Stimulated activated CD4-positive, alpha-beta T cell treated with anti-CD3 and anti-CD28 coated beads, Interleukin-2, amount 100 ng/mL, for 4 hours (primary cell): ENCODE data around the gene ARHGAP6.
"Not testable (repeated sequence)": the region's sequence is repeated elsewhere in the genome, so short reads cannot be mapped to it uniquely, and the experiment has no call there.

Experiments used
- DNase-seq: peaks from one replicate; pipeline ENCODE4 v3.0.0-alpha.2; 2020; ENCODE audit warnings: low read depth

Gene ARHGAP6

DNA sequence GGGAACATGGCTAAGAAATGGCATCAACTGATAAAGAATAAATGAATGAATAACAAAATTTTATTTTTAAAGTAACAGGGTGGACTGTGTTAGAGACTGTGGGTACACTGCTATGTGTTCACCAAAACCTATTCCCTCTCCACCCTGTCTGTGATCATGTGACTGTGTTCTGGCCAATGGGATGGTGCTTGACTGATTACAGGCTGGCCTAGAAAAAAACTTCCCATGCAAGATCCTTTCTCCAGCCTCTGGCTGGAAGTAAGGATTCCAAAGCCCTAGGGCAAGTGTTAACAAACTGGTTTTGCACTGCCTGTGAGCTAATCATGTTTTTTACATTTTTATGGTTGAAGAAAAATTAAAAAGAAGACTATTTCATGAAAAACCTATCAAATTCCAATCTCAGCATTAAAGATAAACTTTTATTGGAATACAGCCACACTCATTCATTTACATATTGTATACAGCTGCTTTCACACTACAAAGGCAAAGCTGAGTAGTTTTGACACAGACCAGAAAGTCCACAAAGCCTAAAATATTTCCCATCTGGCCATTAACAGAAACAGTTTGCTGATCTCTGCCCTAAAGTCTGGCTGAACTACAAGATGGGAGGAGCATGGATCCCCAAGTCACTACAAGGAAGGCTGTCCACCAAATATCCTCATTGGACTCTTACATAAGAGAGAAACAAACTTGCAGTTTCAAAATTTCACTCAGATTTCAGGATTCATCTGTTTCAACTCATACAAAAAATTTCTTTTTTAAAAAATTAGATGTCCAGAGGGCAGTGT lies 133.2 kb downstream of the ARHGAP6 start:
- DNase-seq = no peak

DNA sequence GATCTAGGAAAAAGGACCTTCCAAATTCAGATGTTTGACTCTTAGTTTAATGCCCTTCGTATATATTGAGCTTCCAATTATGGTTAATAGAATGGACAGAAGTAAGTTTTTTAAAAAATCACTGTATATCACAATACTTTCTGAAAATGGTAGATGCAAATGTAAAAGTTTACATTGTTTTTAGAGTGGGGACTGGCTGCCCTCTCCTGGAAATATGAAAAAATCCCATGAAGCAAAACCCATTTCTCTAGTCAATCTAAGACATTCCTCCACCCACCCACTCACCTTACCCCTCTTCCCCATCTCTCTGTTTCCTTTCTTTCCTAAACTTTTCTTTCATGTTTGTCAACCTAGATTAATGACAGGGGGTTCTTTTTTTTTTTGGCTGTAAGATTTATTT lies 134.5 kb downstream of the ARHGAP6 start:
- no peak for DNase-seq

DNA sequence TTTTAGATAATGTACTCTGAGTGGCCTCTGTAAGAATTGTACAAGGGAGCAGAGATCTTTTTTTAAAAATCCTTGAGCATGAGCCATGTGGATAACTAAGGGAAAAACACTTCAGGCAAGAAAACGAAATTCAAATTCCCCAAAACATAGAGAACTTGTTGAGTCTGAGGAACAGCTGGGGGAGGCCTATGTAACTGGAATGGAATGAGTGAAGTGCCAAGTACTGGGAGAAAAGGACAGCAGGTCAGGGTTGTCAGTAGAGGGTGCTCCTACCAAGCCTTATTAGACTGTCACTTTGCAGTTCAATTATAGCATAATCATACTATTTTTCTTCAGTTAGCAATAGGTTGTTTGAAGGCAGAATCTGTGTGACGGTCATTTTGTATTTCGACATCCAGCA lies 135.1 kb downstream of the ARHGAP6 start:
- DNase-seq = no peak

DNA sequence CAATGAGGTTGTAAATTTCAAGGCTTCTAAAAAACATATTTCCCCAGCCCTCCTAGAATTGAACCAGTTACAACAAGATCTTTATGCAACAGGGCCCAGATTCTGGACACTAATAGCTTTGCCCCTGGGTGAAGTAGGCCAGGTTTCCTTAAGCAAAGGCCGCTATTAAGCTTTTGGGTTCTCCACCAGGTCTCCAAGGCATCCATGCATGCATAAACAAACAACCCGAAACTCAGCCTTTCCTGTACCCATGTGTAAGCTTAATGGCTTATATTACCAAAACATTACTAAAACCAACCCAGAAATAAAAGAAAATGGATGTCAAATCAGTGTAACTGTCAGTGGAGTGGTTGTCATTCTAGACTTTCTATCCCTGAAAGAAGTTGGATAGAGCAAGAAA lies 137.1 kb downstream of the ARHGAP6 start:
- DNase-seq = no peak

DNA sequence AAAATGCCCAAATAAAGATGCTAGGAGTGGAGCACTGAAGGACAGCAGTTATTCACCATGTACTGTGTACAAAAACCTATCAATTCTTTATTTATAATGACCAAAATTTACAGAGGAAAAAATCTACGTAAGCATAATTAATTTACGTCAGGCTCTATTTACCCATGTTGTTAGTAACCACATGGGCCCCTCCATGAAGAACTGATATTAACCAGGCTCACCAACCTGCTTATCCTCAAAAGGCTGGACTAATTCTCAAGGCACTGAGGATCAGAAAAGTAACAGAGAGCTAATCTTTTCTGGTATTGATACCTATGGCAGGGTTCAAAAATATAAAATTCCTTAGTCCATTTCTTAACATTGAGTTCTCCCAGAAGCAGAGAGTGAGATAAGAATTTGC lies 140.0 kb downstream of the ARHGAP6 start:
- DNase-seq = no peak

DNA sequence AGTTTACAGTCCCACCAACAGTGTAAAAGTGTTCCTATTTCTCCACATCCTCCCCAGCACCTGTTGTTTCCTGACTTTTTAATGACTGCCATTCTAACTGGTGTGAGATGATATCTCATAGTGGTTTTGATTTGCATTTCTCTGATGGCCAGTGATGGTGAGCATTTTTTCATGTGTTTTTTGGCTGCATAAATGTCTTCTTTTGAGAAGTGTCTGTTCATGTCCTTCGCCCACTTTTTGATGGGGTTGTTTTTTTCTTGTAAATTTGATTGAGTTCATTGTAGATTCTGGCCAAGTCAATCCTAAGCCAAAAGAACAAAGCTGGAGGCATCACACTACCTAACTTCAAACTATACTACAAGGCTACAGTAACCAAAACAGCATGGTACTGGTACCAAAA lies 146.5 kb downstream of the ARHGAP6 start:
- DNase-seq = not testable (repeated sequence)

DNA sequence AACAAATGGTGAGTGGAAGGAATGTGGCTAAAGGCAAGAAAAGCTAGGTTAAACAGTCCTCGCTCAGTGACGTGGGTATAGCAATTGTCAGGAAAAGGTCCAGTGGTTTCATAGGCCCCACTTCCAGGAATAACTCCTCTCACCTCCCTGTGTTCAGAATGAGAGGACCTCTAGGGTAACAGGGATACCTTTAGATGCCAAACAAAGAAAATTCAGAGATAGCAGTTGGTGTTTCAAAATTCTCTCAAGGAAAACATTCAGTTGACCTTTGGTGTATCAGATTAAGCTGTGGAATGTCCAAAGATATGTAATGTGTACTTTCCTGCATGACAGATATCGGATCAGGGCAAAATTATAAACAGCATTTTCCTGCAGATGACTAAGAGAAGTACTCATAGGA lies 155.9 kb downstream of the ARHGAP6 start:
- DNase-seq = no peak

DNA sequence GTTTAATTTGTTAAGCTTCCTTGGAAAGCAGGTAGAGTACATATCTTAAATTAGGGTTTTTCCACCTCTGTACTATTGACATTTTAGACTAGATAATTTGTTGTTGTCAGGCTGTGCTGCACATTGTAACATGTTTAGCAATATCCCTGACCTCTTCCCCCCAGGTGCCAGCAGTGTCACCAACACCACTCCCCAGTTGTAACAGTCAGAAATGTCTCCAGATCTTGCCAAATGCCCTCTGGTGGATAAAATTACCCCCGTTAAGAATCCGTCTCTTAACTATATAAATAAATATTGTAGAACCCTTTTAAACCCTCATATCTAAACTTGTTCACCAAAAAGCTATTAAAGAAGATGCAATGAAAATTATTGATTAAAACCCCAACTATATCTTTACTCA lies 161.5 kb downstream of the ARHGAP6 start:
- no peak for DNase-seq

DNA sequence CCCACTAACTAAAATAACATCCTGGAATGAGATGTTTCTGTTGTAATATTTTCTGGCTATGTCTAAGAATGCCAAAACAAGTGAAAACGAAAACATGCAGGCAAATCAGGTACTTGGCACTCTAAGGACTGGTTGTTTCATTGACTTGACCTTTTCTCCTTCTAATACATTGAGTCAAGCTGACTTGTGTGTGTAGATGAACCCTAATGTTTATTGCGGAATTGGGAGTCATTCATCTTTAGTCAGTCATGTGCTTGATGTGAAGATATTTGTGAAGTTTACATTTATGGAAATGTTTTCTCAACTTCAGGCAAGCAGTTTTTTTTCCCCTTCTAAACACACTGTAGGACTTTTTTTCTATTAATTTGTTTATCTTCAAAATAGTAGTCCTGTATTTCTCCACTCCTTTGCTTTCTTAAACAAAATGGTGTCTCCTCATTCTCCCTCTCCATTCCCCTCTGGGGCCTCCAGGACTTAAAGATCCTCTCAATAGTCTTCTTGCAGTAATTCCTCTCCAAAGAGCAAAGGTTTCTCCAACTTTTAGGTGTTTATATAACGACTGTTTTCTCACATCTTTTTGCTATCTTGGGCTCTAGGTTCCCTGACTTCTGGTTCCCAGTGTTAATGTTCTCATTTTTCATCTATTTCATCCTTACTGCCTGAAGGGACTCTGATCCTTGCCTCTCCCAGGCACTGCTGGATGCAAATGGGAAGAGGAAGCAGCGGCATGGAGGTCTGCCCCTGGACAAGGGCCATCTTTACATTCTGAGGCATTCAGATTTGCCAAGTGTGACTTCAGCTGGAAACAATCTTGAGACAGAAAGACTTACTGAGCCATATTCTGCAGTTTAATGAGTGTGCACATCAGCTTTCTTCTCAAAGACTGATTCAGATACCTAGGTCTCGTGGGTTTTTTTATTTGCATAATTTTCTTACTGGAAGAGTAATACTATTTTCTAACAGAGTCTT lies 166.4 kb downstream of the ARHGAP6 start:
- DNase-seq = no peak

DNA sequence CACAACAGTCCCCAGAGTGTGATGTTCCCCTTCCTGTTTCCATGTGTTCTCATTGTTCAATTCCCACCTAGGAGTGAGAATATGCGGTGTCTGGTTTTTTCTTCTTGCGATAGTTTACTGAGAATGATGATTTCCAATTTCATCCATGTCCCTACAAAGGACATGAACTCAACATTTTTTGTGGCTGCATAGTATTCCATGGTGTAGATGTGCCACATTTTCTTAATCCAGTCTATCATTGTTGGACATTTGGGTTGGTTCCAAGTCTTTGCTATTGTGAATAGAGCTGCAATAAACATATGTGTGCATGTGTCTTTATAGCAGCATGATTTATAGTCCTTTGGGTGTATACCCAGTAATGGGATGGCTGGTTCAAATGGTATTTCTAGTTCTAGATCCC lies 174.3 kb downstream of the ARHGAP6 start:
- DNase-seq = not testable (repeated sequence)

DNA sequence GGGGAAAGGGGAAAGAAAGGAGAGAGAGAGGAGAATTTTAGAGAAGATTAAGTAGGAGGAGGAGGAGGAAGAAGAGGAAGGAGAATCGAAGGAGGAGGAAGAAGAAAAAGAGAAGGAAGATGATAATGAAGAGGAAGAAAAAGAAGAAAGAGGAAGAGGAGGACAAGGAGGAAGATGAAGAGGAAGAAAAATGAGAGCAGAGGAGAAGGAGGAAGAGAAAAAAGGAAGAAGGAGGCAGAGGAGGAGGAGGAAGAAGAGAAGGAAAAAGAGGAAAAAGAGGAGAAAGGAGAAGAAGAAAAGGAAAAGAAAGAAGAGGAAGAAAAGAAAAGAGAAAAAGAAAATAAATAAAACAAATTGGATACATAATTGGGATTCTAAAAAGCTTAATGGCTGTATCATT lies 181.4 kb downstream of the ARHGAP6 start:
- no peak for DNase-seq

DNA sequence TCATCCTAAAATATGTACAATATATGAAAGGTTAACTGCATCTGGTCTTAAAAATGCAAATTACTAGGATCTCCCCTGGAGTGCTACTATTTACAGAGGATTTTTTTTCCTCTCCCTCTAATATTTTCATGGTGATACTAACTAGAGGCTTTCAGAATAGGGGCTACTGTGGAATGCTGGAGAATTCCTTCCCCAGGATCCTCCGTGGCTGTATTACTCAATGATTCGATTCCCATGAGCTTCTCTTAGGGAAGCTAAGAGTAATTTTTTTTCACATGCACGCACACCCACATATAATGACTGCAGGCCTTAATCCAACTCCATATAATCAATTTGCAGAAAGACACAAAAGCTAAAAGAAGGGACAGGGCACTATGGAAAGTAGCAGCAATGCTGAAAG lies 184.7 kb downstream of the ARHGAP6 start:
- DNase-seq = no peak

DNA sequence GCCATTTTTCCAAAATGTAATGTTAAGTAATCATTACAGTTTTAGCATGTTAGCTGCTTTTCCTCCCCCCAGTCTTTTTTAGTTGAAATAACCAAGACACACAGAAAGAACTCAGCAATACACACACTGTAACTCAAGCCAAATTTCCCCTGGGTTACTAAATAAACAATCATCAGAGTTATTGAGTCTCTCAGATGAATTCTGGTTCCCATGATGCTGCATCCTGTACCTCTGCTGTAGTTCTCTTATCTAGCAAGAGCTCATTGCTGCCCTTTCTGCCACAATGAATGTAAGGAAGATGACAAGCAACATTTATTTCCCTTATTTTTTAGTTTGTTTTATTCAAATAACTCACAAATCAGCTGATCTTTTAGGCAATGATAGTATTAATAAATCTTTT lies 185.1 kb downstream of the ARHGAP6 start:
- no peak for DNase-seq

DNA sequence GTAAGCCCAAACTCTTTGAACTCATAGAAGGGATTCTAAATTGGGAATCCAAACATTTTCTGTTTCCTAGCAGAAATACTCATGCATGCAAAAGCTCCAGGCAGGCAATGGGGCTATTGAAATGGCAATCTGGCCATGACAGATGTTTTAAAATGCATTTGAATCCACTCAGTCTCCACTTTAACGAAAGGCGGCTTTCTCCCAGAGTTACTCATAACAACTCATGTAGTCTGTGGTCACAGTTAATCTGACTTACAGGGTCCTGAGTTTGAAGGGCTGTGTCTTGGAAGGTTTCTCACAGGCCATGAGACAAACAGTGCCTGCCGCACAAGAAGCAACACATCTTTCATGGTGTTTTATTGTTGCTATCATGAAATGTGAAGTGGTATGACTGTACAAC lies 186.8 kb downstream of the ARHGAP6 start:
- no peak for DNase-seq

DNA sequence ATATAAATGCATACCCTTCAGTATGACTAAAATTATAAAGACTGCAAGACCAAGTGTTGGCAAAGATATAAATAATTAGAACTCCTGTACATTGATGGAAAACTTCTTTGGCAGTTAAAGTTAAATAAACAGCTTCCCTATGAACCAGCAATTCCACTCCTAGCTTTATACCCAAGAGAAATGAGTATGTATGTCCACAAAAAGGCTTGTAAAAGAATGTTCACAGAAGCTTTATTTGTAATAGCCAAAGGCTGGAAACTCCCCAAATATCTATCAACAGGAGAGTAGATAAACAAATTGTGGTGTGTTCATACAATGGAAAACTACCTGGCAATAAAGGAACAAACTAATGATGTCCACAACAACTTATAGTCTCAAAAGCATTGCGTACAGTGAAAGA lies 187.7 kb downstream of the ARHGAP6 start:
- DNase-seq = no peak

DNA sequence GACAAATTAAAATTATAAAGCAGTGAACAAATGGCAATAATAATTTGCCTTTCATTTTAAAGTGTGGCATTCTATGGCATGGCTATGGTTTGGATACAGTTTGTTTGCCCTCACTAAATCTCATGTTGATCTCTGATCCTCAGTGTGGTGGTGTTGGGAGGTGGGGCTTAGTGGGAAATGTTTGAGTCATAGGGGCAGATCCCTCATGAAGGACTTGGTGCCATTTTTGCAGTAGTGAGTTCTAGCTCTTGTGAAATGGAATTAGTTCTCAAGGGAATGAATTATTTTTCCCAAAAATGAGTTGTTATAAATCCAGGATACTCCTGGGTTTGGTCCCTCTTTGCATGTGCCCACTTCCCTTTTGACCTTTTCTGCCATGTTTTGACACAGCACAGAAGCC lies 191.1 kb downstream of the ARHGAP6 start:
- no peak for DNase-seq

DNA sequence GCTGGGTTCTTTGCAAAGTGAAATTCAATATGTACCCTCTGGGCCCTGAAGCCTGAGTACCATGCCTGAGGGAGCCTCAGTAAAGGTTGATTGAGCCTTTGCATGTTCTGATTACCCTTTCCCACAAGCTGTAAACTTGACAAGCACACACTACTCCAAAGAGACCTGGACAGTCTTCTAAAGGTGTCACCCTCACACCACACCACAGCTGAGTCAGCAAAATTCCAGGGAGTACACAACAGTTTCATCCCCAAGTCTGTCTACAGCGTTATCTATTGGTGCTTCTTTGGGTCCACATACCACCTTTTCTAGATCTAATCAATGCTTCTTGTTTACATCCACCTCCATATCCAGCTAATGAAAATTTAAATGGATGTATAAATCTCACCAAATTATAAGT lies 191.7 kb downstream of the ARHGAP6 start:
- DNase-seq = no peak

DNA sequence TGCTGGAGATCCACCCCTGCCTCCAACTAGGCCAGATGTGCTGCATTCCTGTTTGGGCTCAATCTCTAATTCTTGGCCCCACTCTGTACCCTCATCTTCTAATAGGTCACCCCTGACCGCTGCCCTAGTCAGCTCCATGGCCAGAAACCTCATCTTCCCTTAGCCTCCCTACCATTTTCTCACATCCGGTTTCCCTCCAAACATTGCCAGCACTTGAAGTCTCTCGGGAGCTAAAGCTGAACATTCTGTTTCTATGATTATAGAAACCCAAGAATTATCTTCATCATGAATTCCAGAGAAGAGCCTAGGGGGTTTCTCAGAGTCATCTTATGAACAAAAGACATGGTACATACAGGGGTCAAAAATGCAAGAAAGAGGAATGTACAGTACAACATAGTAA lies 192.8 kb downstream of the ARHGAP6 start:
- DNase-seq = no peak

DNA sequence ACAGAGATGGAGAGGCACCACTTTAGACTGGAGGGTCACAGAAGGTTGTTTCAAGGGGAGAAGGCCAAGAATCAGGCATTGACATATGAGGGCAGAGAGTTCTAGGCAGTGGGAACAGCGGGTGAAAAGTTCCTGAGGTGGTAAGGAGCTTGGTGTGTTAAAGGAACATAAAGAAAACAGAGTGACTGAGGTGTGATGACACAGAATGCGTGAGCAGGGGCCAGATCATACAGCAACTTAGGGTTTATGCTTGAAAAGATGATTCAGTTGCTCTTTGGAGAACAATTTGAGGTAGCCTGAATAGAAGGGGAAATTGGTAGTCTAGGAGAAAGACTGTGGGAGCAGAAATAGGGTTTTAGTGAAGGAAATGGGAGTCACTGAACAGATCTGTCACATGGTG lies 193.3 kb downstream of the ARHGAP6 start:
- DNase-seq = no peak

DNA sequence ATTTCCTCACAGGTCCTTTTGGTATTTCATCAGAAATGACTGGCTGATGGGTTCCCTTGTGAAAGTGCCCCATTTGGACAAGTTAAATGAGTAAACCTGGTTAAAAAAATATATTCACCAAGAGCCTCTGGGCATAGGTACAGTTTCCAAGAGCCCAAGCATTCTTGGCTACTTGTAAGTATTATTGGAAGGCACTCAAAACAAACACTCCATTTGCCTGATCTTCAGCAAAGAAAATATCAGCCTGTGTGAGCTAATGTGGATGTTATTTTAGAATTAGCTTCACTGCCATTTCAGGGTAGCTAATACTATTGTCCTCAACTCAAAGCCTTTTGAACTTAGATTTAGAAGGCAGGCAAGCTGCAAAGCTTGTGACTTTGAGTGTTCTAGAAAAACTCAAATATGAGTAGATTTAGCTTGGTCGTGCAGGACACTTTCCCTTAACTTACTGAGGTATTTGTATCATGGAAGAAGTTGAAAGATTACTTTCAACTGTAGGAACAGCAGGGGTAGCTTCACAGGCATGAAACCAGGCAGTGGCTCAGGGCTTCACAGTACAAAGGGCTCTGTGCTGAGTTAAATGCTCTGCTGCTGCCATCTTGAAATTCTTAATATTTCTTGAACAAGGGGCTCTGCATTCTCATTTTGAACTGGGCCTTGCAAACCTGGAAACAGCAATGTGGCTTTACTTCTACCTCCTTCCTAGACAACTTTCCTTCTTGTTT lies 195.3 kb downstream of the ARHGAP6 start:
- DNase-seq = no peak

DNA sequence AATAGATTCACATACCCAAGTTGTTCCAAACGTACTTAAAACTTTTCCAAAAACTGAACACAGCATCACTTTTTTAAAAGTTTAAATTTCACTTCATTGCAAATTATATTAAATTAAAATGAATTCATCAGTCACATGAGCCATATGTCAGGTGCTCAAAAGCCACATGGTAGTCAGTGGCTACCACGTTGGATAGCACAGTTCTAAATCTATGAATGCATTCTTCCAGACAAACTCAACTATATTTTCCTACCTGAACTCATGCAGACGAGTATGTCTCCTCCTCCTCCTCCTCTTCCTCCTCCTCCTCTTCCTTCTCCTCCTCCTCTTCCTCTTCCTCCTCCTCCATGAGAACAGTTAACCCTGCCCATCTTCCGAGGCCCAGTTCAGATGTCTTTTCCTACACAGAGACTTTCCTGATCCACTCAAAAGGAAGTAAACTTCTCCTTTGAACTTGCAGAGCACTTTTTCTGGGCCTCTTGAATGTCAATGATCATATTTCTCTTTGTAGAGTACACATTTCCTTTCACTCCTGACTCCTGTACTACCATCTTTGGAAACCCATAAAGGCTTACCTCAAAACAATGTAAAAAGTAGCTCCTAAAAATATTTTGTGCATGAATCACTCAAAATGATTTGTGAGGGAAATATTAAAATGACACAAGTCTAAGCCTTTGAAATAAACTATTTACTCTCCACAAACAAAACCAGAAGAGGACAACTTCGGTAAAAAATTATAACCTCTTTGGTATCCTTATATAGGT lies 199.9 kb downstream of the ARHGAP6 start:
- no peak for DNase-seq
